HG03521 (cell line): ENCODE results near the gene RBL2.
A peak's percentile ranks its signal among the peaks of the same experiment; 100 is the strongest.

Experiments
- ATAC-seq: cut with Tn5 transposase; IDR thresholded peaks from one replicate; pipeline ENCODE4 v1.9.1; 2021; ENCODE audit warnings: mild to moderate bottlenecking, moderate library complexity; ENCODE audit not compliant: unreplicated experiment

RBL2 gene

DNA sequence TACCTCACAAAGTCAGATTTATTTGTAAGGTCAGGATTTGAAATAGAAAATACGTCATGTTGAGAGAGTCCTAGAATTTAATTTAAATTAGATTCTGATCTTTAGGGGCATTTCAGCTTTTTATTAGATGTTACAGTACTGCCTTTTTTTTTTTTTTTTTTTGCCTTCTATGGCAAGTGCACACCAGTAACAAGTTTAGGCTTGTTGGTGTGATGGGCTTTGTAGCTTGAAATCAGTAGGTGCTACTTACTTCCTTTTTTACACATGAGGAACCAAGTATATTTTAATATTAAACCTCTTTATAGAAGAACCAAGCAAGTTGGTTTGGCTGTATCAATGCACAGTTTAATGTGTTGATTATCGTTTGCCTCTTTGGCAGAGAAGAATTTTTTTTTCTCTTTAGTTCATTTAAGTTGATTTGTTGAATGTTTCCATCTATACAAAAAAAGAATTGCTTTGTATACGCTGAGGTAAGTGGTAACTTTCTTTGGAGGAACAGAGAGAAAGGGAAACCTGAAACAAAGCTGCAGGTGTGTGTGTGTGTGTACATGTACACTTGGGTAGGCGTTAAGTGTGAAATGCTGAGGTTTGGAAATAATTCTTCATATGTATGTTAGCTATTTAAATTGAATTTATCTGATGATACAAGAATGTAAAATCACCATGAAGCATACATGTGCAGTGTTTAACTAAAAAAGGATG is 15.7 kb downstream of the RBL2 start:
- ATAC-seq, result no peak

DNA sequence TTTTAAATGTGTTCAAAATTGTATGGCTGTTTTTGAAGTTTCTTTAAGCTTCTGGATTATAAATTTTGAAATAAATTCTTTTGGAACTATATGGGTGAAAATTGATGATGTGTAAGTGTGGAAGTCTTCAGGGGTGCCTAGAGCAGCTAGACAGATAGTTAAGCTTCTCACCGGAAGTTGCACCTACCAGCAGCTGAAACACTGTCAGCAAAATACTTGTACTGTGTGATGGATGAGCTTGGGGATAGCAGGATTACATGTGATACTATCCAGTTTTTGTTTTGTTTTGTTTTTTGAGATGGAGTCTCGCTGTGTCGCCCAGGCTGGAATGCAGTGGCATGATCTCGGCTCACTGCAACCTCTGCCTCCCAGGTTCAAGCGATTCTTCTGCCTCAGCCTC is 19.7 kb downstream of the RBL2 start:
- ATAC-seq, result no peak

DNA sequence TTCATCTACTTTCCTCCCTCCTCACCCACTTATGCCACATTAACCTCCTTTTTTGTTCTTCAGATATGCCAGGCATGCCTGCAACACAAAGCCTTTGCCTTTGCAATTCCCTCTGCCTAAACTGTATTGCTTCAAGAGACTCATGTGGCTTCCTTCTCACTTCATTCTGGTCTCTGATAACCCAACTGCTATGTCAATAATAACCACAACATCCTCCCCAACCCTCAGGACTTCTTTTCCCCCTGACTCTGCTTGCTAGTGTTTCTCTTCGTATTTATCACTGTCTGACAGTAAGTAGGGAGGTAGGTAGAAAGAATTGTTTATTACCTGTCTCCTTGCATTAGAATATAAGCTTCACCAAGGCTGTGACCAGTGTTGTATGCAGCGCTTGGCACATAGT is 22.4 kb downstream of the RBL2 start:
- ATAC-seq, result no peak

DNA sequence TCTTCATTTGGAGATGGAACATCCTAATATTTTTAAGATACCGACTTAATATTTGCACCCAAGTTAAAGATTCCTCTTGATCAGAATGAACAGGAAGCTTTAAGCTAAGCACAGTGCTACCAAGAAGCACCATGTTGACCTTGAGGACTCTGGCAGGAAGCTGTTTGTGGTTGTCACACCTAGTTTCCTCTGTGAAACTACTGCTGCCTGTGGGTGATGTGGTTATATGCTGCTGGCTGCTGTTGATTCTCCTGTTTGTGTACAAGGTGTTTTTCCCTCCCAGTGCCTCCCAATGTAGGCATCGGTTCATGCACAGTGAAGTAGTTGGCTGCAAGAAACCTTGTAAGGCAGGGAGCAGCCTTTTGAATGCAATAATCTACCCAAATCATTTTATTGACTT is 23.4 kb downstream of the RBL2 start:
- ATAC-seq, result peak; percentile 100

DNA sequence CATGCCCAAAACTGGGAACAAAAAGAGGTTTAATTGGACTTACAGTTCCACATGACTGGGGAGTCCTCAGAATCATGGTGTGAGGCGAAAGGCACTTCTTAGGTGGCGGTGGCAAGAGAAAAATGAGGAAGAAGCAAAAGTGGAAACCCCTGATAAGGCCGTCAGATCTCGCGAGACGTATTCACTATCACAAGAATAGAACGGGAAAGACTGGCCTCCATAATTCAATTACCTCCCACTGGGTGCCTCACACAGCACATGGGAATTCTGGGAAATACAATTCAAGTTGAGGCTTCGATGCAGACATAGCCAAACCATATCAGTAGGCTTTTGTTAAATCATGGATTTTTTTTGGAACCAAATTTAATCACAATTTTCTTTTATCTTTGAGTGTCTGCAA is 24.4 kb downstream of the RBL2 start:
- no peak for ATAC-seq

DNA sequence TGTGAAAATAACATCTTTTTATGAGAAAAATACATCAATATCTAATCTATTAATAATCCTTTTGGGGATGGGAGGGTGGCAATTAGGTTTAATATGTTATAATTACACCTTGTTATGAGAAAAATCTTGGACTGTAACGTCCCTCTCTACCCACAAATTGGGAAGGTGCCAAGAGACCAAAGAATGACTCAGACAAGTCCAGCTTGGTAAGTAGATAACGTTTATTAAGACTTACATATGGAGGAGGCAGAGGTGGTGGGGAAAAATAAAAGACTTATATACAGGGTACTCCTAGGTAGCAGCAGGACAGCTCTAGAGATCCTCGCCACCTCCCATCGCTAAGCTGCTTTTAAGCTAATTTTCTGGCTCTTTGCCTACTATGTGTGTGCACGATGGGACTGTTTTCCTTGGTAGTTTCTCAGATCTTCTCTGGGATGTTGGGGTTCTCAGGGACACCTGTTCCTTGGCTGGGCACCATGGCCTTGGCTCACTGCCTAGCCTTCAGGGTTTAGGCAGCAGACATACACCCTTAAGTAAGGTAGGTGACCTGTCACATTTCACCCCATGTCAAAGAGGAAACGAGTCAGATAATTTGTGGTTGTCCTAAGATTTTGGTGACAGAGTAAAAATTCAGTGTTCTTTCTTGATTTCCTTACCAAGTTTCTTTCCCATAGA is 31.5 kb downstream of the RBL2 start:
- no peak for ATAC-seq

DNA sequence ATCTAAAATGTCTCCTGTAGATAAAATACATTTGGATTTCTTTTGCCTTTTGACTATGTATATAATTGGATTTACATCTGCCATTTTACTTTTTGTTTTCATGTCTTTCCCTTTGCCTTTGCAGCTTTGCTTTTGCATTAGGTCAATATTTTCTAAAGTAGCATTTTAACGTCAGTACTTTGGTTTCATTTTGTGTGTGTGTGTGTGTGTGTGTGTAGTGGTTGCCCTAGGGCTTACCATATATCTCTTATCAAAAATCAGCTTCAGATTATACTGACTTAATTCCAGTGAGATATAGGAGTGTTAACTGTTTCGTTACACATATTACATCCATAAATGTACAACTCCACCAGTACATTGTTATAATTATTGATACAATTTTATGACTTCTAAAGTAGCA is 42.6 kb downstream of the RBL2 start:
- ATAC-seq, result no peak

DNA sequence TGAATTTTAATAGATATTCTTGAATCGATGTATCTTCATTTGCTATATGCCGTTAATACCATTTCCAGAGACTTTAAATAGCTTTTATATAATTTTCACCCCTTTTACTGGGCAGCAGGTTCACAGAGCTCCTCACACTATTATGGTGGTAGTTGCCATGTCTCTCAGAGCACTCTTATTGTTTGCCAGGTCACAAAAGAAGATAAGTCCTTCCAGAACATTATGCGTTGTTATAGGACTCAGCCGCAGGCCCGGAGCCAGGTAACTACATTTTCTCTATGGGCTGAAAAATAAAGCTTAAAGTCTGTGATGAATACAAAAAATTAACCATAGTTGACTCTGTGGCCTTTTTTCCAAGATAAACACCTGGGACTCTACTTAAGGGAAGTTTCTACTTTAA is 44.7 kb downstream of the RBL2 start:
- no peak for ATAC-seq

DNA sequence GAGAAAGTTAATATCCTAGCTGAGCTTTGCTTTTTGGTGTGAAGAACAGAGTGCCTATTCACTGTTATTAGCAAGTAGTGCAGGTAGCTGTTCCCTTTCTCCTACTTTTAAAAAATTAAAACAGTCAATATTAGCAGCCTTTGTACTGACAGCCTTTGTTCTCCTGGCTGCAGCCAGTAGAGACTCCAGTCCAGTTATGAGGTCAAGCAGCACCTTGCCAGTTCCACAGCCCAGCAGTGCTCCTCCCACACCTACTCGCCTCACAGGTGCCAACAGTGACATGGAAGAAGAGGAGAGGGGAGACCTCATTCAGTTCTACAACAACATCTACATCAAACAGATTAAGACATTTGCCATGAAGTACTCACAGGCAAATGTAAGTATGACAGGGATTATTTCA is 46.1 kb downstream of the RBL2 start:
- ATAC-seq, result no peak

DNA sequence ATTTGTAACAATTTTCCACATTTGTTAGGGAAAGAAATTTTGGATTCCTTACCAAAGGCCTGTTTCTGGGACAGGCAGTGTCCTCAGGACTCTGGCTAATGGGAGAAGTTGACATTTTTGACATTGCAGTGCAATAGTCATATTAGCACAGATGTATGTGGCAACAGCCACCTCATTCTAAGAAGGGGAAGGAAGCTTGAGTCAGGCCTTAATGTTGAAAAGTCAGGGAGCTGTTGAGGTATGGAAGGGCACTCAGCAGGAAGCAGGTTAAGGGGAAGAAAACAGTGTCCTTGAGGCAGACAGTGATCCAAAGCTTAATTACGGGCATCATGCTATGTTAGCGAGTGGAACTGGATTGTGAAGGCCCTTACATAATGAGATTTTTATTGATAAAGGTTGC is 47.9 kb downstream of the RBL2 start:
- no peak for ATAC-seq

DNA sequence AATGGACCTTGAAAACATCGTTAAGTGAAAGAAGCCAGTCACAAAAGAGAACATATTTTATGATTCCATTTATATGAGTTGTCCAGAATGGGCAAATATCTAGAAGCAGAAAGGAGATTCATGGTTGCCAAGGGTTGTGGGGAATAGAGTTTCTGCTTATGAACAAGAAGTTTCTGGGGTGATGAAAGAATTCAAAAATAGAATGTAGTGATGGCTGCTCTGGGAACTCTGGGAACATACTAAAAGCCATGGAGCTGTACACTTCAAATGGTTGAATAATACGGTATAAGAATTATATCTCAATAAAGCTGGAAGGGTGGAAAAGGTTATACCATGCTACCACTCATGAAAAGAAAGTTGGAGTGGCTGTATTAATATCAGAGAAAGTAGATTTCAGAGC is 50.3 kb downstream of the RBL2 start:
- no peak for ATAC-seq

DNA sequence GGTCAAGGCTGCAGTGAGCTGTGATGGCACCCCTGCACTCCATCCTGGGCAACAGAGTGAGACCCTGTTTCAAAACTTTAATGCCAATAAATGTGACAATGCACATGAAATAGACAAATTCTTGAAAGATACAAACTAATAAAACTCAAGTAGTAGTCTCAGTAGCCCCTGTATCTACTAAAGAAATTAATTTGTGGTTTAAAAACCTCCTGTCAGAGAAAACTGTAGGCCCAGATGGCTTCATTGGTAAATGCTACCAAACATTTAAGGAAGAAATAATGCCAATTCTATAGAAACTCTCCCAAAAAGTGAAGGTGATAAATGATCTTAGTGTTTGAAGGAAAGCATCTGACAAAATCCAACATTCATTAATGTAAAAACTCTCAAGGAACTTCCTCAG is 52.0 kb downstream of the RBL2 start:
- ATAC-seq, result no peak

DNA sequence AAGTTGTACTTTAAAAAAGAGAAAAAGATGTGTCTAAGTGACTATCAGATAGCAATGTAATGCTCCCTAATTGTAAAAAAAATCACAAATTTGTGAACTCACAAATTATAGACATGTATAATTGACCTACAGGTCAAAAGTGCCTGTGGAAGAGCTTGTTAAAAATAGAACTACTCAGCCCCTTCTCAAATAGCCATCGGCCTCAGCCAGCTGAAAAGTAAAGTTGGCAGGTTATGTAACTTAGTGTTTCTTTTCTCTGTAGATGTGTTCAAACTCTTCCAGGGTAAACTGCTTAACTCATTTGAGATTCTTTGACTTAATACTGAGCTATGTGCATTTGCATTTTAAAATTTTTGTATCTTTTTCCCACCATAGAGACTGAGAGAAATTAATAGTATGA is 55.5 kb downstream of the RBL2 start:
- ATAC-seq, result no peak

DNA sequence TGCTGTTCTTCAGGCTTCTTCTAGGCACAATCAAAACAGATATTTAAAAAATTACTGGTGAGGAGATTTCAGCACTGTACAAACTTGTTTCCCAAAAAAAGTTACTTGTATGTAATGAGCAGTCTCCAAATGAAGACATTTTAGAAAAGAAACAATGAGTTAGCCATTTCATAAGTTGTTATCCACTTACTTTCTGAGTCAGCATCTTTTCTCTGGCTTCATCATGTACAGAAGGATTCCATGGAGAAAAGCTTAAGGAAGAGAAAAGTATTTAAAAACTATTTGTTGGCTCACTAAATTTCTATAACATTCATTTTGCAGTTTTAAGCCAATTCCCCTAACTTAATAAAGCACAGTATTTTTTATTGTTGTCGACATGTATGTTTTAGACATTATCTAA is 58.2 kb downstream of the RBL2 start:
- no peak for ATAC-seq

DNA sequence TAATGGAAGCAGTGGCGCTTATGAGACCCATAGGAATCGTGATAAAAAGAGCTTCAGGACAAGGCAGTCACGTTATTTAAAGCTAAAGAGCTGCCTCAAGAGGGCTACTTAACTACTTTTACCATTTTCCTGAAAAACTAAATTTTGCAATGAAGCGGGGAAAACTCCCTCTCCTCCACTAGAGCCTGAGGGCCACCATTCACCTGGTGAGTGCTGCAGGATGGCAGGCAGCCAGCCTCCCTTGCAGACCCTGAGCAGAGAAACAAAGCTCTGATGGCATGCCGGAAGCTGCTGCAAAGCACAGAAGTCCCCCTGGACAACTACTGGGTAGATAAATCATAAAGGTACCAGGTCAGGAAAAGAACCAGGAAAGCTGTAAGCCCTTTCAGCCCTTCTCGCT is 60.4 kb downstream of the RBL2 start:
- no peak for ATAC-seq

DNA sequence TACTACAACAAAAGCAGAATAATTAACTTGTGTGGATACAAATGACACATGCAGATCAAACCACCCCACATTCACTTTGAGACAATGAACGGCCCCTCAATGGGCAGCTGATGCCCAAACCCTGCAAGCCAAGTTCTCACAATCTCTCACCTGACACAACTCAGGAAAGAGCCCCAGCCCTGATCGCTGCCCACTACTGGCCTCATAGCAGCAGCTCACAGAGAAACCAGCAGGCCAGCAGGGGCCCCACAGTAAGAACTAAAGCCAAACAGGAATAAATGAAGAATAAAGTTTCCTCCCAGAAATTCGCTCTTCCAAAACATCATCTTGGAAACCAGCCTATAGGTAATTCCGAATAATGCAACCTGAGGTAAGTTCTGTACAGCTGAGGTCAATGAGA is 61.1 kb downstream of the RBL2 start:
- ATAC-seq, result no peak

DNA sequence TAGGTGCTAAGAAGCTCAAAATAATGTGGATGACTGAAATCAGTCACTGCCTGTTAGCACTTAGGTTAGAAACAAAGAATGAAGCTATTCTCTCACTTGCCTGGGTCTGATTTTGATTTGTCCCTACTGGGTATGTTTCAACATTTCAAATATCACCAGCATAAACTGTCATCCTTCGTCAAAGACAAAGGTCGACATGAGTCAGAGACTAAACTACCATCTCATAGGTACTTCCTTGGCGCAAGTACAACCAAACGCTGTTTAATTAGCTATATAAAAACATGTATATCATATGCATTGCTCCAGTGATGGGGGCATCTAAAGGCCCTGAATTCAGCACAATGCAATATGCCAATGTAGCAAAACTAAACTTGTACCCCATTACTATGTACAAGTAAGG is 64.7 kb downstream of the RBL2 start:
- no peak for ATAC-seq

DNA sequence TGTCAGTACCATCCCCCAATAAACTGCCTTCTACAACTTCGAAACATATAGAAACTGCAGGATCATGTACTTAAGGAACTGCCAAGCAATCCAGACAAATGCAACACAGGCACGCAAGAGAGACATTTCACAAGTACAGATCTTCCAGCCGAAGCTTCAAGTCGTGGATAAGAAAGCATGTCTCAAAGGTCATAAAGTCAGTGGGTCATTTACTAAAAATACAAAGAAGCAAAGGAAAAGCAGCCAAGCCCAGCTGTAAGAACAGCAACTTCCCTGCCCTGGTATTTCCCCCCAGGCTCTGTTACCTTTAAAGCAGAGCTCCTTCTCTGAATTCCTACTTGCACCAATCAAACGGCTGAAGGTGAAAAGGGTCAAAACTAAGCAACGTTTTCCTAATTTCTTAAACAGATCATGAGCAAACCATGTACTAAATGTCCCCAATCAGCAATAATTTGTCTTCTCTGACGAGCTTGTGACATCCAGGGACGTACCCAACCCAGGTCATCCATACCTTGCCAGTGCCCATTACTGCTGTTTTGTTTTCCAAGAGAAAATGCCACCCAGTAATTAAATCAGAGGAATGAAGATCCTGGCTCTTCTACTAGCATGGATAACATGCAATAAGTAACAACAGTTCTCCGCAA is 67.1 kb downstream of the RBL2 start:
- no peak for ATAC-seq

DNA sequence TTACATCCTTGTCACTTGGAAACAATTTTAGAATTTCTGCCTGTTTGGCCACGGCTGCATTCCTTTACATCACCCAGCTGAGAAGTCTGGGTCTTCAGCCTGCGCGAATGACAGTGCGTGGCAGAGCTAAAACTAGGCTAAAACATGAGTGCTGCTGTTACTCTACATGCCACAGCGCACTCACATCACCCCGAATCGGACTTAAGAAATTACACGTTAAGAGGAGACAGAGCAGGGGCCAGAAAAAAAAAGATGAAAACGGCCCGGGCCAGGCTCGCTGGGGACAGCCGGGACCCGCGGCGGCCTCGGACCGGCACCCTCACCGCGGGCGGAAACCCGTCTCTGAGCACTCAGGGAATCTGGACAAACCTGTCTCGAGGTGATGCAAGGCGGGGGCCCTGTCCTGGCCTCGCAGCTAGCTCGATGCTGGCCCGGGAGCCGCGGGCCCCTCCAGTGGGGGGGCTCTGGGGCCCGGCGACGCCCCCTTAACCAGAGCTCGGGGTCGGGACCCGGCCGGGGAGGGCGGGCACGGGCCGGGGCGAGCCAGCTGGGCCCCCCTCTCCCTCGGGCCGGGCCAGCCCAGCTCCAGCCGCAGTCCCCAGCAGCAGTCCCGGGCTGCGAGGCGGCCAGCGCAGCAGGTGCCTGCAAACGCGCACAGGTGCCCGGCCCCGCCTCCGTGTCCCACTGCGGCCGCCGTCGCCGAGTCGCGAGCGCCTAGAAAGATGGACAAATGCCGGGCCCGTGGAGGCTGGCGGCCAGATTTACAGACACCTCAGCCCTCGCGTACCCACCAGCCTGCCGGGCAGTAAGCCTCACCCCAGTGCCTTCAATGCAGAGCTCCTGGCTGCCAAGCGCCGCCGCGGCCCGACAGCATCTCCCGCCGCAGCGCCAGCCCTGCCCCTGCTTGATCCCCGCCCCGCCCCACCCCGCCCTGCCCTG is 68.3 kb downstream of the RBL2 start, which contains the start of gene AKTIP:
Gene AKTIP, minus strand, starts transcription at position 879 of the 939 bp plus-strand sequence. CDS start 2,950 bp downstream, outside the sequence.
- peak; percentile 18 for ATAC-seq

DNA sequence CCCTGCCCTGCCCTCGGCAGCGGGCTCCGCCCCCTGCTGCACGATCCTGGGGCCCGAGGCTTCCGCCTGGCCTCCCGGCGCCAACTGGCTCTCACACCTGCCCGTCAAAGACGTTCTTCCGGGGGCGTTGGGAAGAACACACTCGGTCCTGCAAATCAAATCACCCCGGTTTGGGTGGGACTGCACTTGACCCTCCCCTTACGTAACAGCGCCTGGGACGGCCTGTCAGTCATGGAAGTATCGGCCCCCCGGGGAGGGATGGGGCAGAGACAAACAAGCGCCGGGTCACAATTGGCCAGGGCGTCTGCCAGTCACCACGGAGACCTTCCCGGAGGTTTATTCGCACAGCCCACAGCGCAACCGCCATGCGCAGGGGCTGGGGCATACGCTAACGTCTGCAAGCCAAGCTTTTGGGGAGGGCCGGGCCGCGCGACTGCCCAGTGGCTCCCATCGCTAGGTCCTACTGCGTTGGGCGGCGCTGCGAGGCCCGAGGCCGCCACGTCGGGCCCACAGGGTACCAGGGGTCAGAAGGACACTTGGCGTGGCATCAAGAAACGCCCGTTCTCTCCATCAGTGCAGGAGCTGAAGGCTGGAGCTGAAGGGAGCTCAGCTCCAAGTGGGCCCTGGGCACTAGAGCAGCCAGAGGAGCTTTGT is 69.1 kb downstream of the RBL2 start:
- peak; percentile 95 for ATAC-seq
